CD4-positive, alpha-beta memory T cell (primary cell): ENCODE measurements around the gene KCNN3. TPM values are rescaled to one million over a fixed set of nuclear protein-coding genes. Genes with fewer than 3 reads are reported as not detected.

Experiments used
- CTCF ChIA-PET: fragments of 350-600 bp; sonication (Branson Sonifier 250); formaldehyde crosslinking; loops from one replicate; lab custom pipeline; 2021; ENCODE audit warnings: inconsistent platforms; ENCODE audit not compliant: partially characterized antibody; lab: Charles Lee
- POLR2A ChIA-PET: fragments of 350-600 bp; sonication (Branson Sonifier 250); formaldehyde crosslinking; loops from one replicate; lab custom pipeline; 2021; ENCODE audit not compliant: partially characterized antibody; lab: Charles Lee
- DNase-seq, 5 donors: peaks; one replicate each; pipeline versions ENCODE4 v3.0.0 to v3.0.0-alpha.2; 2020 to 2022; ENCODE audit warnings: mixed read lengths in 1 of 5
- H3K27ac ChIP-seq: one replicate; pipeline ENCODE4 v1.7.0; 2013; ENCODE audit warnings: low read depth, low read length
- H3K27me3 ChIP-seq: 2 replicates; pipeline ENCODE4 v1.7.0; 2013; ENCODE audit warnings: mild to moderate bottlenecking, low read length, moderate library complexity; ENCODE audit not compliant: insufficient read depth
- H3K36me3 ChIP-seq: 2 replicates; pipeline ENCODE4 v1.7.0; 2013; ENCODE audit warnings: mild to moderate bottlenecking, low read length, moderate library complexity; ENCODE audit not compliant: insufficient read depth
- H3K4me1 ChIP-seq: 2 replicates; pipeline ENCODE4 v1.7.0; 2013; ENCODE audit warnings: mild to moderate bottlenecking, low read length, moderate library complexity; ENCODE audit not compliant: insufficient read depth
- H3K4me3 ChIP-seq, 2 donors: one replicate each; pipeline ENCODE4 v1.7.0; 2013; ENCODE audit warnings: low read length in 2 of 2, mild to moderate bottlenecking in 1 of 2
- H3K9me3 ChIP-seq, 2 donors: one replicate each; pipeline ENCODE4 v1.7.0; 2013; ENCODE audit warnings: low read length in 2 of 2, control low read depth in 1 of 2; ENCODE audit not compliant: control insufficient read depth in 1 of 2
- H3K27ac Mint-ChIP-seq, 7 donors: one replicate each; pipeline ENCODE4 v1.8.0; 2020 to 2021; ENCODE audit warnings: mixed read lengths in 7 of 7, mild to moderate bottlenecking in 6 of 7, inconsistent platforms in 3 of 7, moderate library complexity in 3 of 7
- H3K27me3 Mint-ChIP-seq, 2 donors: one replicate each; pipeline ENCODE4 v1.8.0; 2020 to 2021; ENCODE audit warnings: mixed read lengths in 2 of 2
- H3K36me3 Mint-ChIP-seq, 2 donors: one replicate each; pipeline ENCODE4 v1.8.0; 2020 to 2021; ENCODE audit warnings: mixed read lengths in 2 of 2, inconsistent platforms in 1 of 2, mild to moderate bottlenecking in 1 of 2
- H3K4me1 Mint-ChIP-seq, 4 donors: one replicate each; pipeline ENCODE4 v1.8.0; 2020 to 2021; ENCODE audit warnings: mixed read lengths in 4 of 4, mild to moderate bottlenecking in 1 of 4
- H3K4me3 Mint-ChIP-seq, 8 donors: one replicate each; pipeline ENCODE4 v1.8.0; 2020 to 2021; ENCODE audit warnings: mixed read lengths in 8 of 8, mild to moderate bottlenecking in 7 of 8, moderate library complexity in 6 of 8, inconsistent platforms in 3 of 8
- H3K9me3 Mint-ChIP-seq, 8 donors: one replicate each; pipeline ENCODE4 v1.8.0; 2020 to 2021; ENCODE audit warnings: mixed read lengths in 8 of 8, mild to moderate bottlenecking in 5 of 8, inconsistent platforms in 3 of 8, moderate library complexity in 1 of 8
- intact Hi-C: fragments of 100-400 bp; cut with micrococcal nuclease; formaldehyde crosslinking; loops from one replicate; pipeline ENCODE4 v1.15.1; 2023
- polyA plus RNA-seq, 2 donors: library from polyadenylated mRNA; unstranded; fragments of 300-500 nt; fragmentation: Illumina TruSeq; gene quantifications; one replicate each; pipeline ENCODE4 v1.2.3, GENCODE V29; 2021
- total RNA-seq, 2 experiments: library from RNA; stranded (reverse); gene quantifications; one replicate each; pipeline ENCODE4 v1.2.3, GENCODE V29; 2021

The KCNN3 gene
- total and polyA plus RNA-seq, 4 experiments from 2014 or later = 0.06 TPM; not detected in 3

DNA sequence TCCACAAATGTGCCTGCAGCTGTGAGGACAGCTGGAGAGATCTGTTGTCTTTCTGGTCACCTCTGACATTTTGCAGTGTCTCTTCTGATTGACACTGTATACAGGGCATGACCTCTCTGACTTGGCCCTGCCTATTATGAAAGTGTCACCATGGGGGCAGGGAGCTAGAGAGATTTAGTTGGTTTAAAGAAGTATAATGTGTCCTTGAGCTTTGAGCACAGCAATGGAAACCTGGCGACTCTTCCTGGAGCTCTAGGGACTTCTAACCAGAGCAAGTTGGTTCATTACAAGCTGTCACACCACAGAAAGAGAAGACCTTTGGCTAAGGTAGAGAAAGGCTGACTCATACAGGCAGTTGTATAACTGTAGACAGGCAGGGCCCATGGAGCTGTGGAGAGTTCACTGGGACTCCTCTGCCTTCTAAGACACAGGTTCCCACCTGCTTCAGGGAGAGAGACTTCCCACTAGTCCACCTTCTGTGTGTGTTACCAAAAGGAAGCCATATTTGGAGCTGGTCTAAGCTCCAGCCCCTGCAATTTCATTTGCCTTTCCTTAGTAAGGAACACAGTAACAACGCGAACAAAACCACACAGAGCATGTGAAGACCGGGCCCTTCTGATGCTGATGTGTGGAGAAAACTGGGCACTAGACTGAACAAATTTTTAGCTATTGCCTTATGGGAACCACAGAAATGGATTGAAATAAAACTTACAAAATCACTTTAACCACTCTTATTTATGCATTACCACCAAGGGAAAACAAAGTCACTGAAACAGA is 171.6 kb downstream of the KCNN3 start:
- H3K9me3 Mint-ChIP-seq = no peaks in the 10 kb centered on the region
- H3K27ac Mint-ChIP-seq = no peak overlapping the region
- intact Hi-C loops = no loop called here
- no peak overlapping the region for H3K27ac ChIP-seq
- CTCF ChIA-PET = interaction anchor here (0.6 to 0.9 kb wide), 3 partner anchors 49 to 246 kb away, joined by 3 to 4 read pairs (median 3); no protein-coding TSS in a partner anchor
- no peak overlapping the region for H3K4me3 Mint-ChIP-seq
- H3K27me3 ChIP-seq = peaks cover 7% of the 10 kb centered on the region
- H3K36me3 Mint-ChIP-seq = no peaks in the 10 kb centered on the region
- H3K27me3 Mint-ChIP-seq = peaks cover 4 to 20% of the 10 kb centered on the region in 2 donors
- no peaks in the 10 kb centered on the region for H3K4me1 ChIP-seq
- POLR2A ChIA-PET = interaction anchor here (0.9 kb wide), 1 partner anchor 21 kb away, joined by 3 read pairs; no protein-coding TSS in a partner anchor
- H3K4me1 Mint-ChIP-seq = no peaks in the 10 kb centered on the region
- no peak overlapping the region for H3K4me3 ChIP-seq
- no peak for DNase-seq
- H3K36me3 ChIP-seq = no peaks in the 10 kb centered on the region
- H3K9me3 ChIP-seq = no peaks in the 10 kb centered on the region

DNA sequence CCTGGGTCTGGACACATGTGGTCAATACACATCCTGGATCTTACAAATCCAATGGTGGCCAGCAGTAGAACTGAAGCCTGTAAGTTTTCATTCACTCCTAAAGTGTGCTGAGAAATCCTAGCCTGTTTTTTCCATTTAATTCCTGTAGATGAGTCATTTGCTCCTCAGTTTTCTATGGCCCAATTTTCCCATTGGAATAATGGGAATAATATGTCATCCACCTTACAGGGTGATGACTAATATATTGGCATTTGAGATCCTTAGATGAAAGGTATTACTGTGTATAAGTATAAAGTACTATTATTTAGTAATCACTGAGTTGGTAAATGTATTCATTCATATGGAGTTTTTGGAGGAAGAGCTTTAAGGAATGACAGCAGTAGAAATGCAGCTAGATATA is 172.4 kb downstream of the KCNN3 start:
- intact Hi-C loops = no loop called here
- CTCF ChIA-PET = no interaction called here
- H3K27ac ChIP-seq = no peak overlapping the region

DNA sequence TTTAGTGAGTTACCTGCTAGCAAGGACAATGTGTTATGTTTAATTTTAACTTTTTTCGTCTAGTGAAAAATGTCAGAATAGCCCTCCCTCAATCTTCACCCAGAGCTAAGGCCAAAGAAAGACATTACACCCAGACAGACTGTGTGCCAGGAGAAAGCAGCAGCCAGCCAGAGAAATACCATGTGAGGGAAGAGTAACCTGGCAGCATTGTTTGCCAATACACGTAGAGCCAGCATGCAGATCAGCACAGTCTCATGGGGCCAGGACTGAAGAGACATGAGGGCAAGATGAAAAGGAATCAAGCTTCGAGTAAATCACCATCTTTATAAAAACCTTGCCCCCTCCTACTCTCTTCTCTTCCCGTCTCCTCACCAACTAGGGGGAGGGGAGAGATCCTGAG is 173.6 kb downstream of the KCNN3 start:
- Mint-ChIP-seq H3K27me3 (peaks cover 7 to 18% of the 10 kb centered on the region in 2 donors), H3K36me3 (no peaks in the 10 kb centered on the region), H3K27ac (no peak overlapping the region), H3K4me1 (no peaks in the 10 kb centered on the region), H3K4me3 (no peak overlapping the region), H3K9me3 (no peaks in the 10 kb centered on the region)
- H3K9me3 ChIP-seq = no peaks in the 10 kb centered on the region
- H3K27ac ChIP-seq = no peak overlapping the region
- no peak for DNase-seq
- POLR2A ChIA-PET = no interaction called here
- intact Hi-C loops = no loop called here
- no peaks in the 10 kb centered on the region for H3K36me3 ChIP-seq
- H3K4me1 ChIP-seq = no peaks in the 10 kb centered on the region
- peaks cover 7% of the 10 kb centered on the region for H3K27me3 ChIP-seq
- CTCF ChIA-PET = no interaction called here
- no peak overlapping the region for H3K4me3 ChIP-seq

More for the DNA sequence above, 172.4 kb downstream of the KCNN3 start:
- POLR2A ChIA-PET = no interaction called here
- DNase-seq = no peak
- Mint-ChIP-seq H3K27me3 (peaks cover 7 to 18% of the 10 kb centered on the region in 2 donors), H3K9me3 (no peaks in the 10 kb centered on the region), H3K36me3 (no peaks in the 10 kb centered on the region), H3K27ac (no peak overlapping the region), H3K4me1 (no peaks in the 10 kb centered on the region), H3K4me3 (no peak overlapping the region)
- no peaks in the 10 kb centered on the region for H3K36me3 ChIP-seq
- peaks cover 7% of the 10 kb centered on the region for H3K27me3 ChIP-seq
- H3K9me3 ChIP-seq = no peaks in the 10 kb centered on the region
- no peaks in the 10 kb centered on the region for H3K4me1 ChIP-seq
- no peak overlapping the region for H3K4me3 ChIP-seq

DNA sequence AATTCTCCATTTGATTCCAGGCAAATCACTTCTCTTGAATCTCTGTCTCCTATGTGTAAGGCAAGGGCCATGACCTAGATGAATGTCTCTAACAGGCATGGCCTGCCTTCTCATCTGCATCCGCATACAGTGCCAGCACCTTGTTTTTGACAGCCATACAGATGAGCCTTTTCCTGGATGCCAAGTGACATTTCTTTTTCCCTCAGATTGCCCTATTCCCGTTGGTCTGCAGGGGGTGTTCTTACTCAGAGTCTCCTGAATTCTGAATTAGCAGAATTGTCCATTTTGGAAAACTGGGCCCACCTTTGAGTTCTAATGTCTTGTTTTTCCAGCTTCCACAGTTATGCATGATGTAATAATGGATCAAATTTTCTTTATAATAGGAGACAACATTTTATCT is 174.1 kb downstream of the KCNN3 start:
- H3K4me3 Mint-ChIP-seq = no peak overlapping the region

DNA sequence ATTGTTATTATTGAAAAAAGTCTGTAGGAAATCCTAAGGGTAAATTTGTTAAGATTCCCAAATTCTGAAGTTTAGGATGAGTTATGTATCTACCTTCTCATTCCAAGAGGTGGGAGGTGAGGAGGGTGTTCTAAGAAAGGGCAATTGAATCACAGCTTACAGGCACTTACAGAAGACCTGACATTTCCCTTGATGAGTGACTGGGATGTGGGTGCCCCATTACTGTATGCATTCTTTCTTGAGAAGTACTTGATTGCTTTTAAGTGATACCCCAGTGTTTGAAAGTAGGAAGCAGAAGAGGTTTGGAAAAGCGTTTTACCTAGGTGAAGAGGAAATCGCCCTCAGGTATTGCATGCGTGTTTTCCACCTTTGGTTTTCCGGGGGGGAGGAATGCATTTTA is 175.1 kb downstream of the KCNN3 start:
- no peaks in the 10 kb centered on the region for H3K4me1 ChIP-seq
- Mint-ChIP-seq H3K36me3 (no peaks in the 10 kb centered on the region), H3K4me1 (no peaks in the 10 kb centered on the region), H3K9me3 (no peaks in the 10 kb centered on the region), H3K27ac (no peak overlapping the region), H3K27me3 (peaks cover 7 to 18% of the 10 kb centered on the region in 2 donors), H3K4me3 (no peak overlapping the region)
- no peak overlapping the region for H3K27ac ChIP-seq
- peaks cover 7% of the 10 kb centered on the region for H3K27me3 ChIP-seq
- no peak for DNase-seq
- no peak overlapping the region for H3K4me3 ChIP-seq
- POLR2A ChIA-PET = no interaction called here
- CTCF ChIA-PET = no interaction called here
- intact Hi-C loops = no loop called here
- no peaks in the 10 kb centered on the region for H3K9me3 ChIP-seq
- H3K36me3 ChIP-seq = no peaks in the 10 kb centered on the region

More for the DNA sequence above, 174.1 kb downstream of the KCNN3 start:
- H3K27ac ChIP-seq = no peak overlapping the region
- Mint-ChIP-seq H3K4me1 (no peaks in the 10 kb centered on the region), H3K27ac (no peak overlapping the region), H3K9me3 (no peaks in the 10 kb centered on the region), H3K36me3 (no peaks in the 10 kb centered on the region), H3K27me3 (peaks cover 7 to 18% of the 10 kb centered on the region in 2 donors)
- ChIA-PET CTCF (no interaction called here), POLR2A (no interaction called here)
- intact Hi-C loops = no loop called here
- DNase-seq = no peak
- no peaks in the 10 kb centered on the region for H3K4me1 ChIP-seq
- no peaks in the 10 kb centered on the region for H3K36me3 ChIP-seq
- H3K9me3 ChIP-seq = no peaks in the 10 kb centered on the region
- H3K4me3 ChIP-seq = no peak overlapping the region
- H3K27me3 ChIP-seq = peaks cover 7% of the 10 kb centered on the region

DNA sequence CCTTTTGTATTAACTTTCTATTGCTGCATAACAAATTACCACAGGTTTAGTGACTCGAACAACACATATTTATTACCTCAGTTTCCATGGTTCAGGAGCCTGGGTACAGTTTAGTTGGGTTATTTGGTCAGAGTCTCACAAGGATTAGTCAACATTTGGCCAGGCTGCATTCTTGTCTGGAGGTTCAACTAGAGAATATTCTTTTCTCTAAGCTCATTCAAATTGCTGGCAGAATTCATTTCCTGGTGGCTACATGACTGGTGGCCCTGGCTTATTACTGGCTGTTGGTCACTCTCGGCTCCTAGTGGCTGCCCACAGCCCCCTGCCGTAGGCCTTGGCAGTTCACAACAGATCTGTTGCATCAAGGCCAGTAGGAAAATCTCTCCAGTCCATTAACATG is 181.0 kb downstream of the KCNN3 start:
- H3K36me3 Mint-ChIP-seq = no peaks in the 10 kb centered on the region

DNA sequence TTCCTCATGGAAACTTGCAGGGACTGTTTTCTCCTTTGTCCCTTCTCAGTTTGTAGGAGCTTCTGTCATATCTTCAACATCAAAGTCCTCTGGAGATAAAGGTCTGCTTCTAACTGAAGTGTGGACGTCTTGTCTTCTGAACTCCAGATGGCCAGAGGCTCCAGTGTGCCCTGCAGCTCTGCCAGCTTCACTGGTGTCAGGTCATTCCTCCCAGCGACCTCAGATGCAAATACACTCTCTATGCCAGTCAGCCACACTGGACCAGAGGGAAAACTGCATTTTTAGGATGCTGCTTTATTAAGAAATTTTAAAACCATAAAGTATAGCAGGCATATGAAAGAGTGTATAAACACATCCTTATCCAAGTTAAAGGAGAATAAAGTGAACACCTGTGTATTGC is 183.6 kb downstream of the KCNN3 start:
- DNase-seq = no peak
- no peaks in the 10 kb centered on the region for H3K4me1 ChIP-seq
- Mint-ChIP-seq H3K36me3 (no peaks in the 10 kb centered on the region), H3K9me3 (peaks cover 0 to 2% (median 0%) of the 10 kb centered on the region in 8 donors), H3K4me3 (no peak overlapping the region), H3K27ac (no peak overlapping the region), H3K27me3 (peaks cover 0 to 4% of the 10 kb centered on the region in 2 donors), H3K4me1 (no peaks in the 10 kb centered on the region)
- intact Hi-C loops = no loop called here
- ChIA-PET POLR2A (no interaction called here), CTCF (interaction anchor here (0.7 to 1.5 kb wide), 4 partner anchors 17 to 104 kb away, joined by 3 read pairs; no protein-coding TSS in a partner anchor)
- no peak overlapping the region for H3K27ac ChIP-seq
- no peaks in the 10 kb centered on the region for H3K9me3 ChIP-seq
- no peaks in the 10 kb centered on the region for H3K36me3 ChIP-seq
- H3K4me3 ChIP-seq = no peak overlapping the region
- H3K27me3 ChIP-seq = no peaks in the 10 kb centered on the region

More for the DNA sequence above, 181.0 kb downstream of the KCNN3 start:
- intact Hi-C loops = no loop called here
- ChIA-PET POLR2A (no interaction called here), CTCF (no interaction called here)
- Histone ChIP-seq H3K27me3 (peaks cover under 1% of the 10 kb centered on the region), H3K9me3 (no peaks in the 10 kb centered on the region), H3K4me3 (no peak overlapping the region), H3K27ac (no peak overlapping the region), H3K36me3 (no peaks in the 10 kb centered on the region), H3K4me1 (no peaks in the 10 kb centered on the region)
- no peak for DNase-seq
- Mint-ChIP-seq H3K4me1 (no peaks in the 10 kb centered on the region), H3K27ac (no peak overlapping the region), H3K9me3 (peaks cover 0 to 2% (median 0%) of the 10 kb centered on the region in 8 donors), H3K4me3 (no peak overlapping the region), H3K27me3 (peaks cover 4 to 5% of the 10 kb centered on the region in 2 donors)
